Activated CD4-positive, alpha-beta T cell treated with anti-CD3 and anti-CD28 coated beads, Interleukin-2, amount 50 U/mL, for 48 hours (primary cell): Measurements from ENCODE around the gene RTKN.
A peak's percentile ranks its signal among the peaks of the same experiment; 100 is the strongest.

Experiments
- DNase-seq, 2 experiments: peaks; one replicate each; pipeline ENCODE4 v3.0.0-alpha.2; 2020

The RTKN gene

GRCh38 chr2:74415762-74416395 is 25.9 kb downstream of the RTKN start:
- no peak for DNase-seq

GRCh38 chr2:74414881-74415761 is 26.6 kb downstream of the RTKN start:
- DNase-seq: peak; percentile 12 to 34

- no peak for DNase-seq
These were observed 27.3 kb downstream of the RTKN start for GRCh38 chr2:74414441-74414840.

GRCh38 chr2:74413001-74413698 is 28.6 kb downstream of the RTKN start:
- no peak for DNase-seq

- DNase-seq: no peak
These were observed 34.1 kb downstream of the RTKN start for GRCh38 chr2:74407682-74408081.

- DNase-seq: no peak
These were observed 35.7 kb downstream of the RTKN start for GRCh38 chr2:74406035-74406434.

- DNase-seq: no peak
These were observed 39.8 kb downstream of the RTKN start for GRCh38 chr2:74401891-74402290.

- DNase-seq: no peak
These were observed 42.0 kb downstream of the RTKN start for GRCh38 chr2:74399785-74400184.

GRCh38 chr2:74396149-74396548 is 45.6 kb downstream of the RTKN start:
- DNase-seq: no peak

- no peak for DNase-seq
These were observed 48.2 kb downstream of the RTKN start for GRCh38 chr2:74393525-74393924.

GRCh38 chr2:74392449-74392743 is 49.3 kb downstream of the RTKN start:
- no peak for DNase-seq

GRCh38 chr2:74391580-74392448 is 49.9 kb downstream of the RTKN start:
- peak; percentile 95 for DNase-seq

- no peak for DNase-seq
These were observed 50.5 kb downstream of the RTKN start for GRCh38 chr2:74391209-74391579.

GRCh38 chr2:74390606-74391005 is 51.1 kb downstream of the RTKN start:
- no peak for DNase-seq

GRCh38 chr2:74387346-74387745 is 54.4 kb downstream of the RTKN start:
- DNase-seq: no peak

GRCh38 chr2:74385396-74385795 is 56.3 kb downstream of the RTKN start:
- DNase-seq: no peak

GRCh38 chr2:74384051-74384450 is 57.7 kb downstream of the RTKN start:
- DNase-seq: no peak

- no peak for DNase-seq
These were observed 58.5 kb downstream of the RTKN start for GRCh38 chr2:74383254-74383653.

- DNase-seq: no peak
These were observed 60.0 kb downstream of the RTKN start for GRCh38 chr2:74381751-74382150.

- peak; percentile 7 to 19 for DNase-seq
These were observed 61.6 kb downstream of the RTKN start, which contains the start of gene DCTN1 for GRCh38 chr2:74379851-74380789. TSS of gene DCTN1 (minus strand) at chr2:74380311. CDS start at chr2:74380037, 274 bp downstream.

GRCh38 chr2:74378007-74378406 is 63.7 kb downstream of the RTKN start:
- no peak for DNase-seq

GRCh38 chr2:74375838-74376237 is 65.9 kb downstream of the RTKN start:
- DNase-seq: no peak
